Measurements from ENCODE around the gene C6orf120. TPM values are rescaled to one million over a fixed set of nuclear protein-coding genes. Genes with fewer than 3 reads are reported as not detected.

C6orf120 gene
- total RNA-seq, 1 experiment from 2014 or later = 20.6 TPM

- POLR2A ChIA-PET = no interaction called here
- Histone ChIP-seq H3K27ac (ENCODE audit: low read depth, low read length) (no peak overlapping the region), H3K27me3 (ENCODE audit: insufficient read depth, low read length) (no peaks in the 10 kb centered on the region), H3K4me1 (ENCODE audit: control insufficient read depth in 1 of 2, insufficient read depth in 2 of 2, low read length in 2 of 2) (no peaks in the 10 kb centered on the region), H3K4me2 (ENCODE audit: low read length) (no peak overlapping the region), H3K79me2 (ENCODE audit: insufficient read depth, low read length) (no peaks in the 10 kb centered on the region), H3K4me3 (replicated peaks in 1 of 2; ENCODE audit: low read depth in 1 of 2, low read length in 2 of 2) (no peak overlapping the region), H3K36me3 (ENCODE audit: control insufficient read depth in 1 of 2, insufficient read depth in 2 of 2, low read length in 2 of 2) (peaks cover 9 to 13% of the 10 kb centered on the region in 2 experiments; a peak in 3 of 4 replicates), H3K9me3 (ENCODE audit: control insufficient read depth in 1 of 2, insufficient read depth in 1 of 2, low read depth in 1 of 2, low read length in 2 of 2) (no peaks in the 10 kb centered on the region), H2AFZ (ENCODE audit: low read depth, low read length, poor library complexity, severe bottlenecking) (no peak overlapping the region), H4K20me1 (ENCODE audit: insufficient read depth) (no peaks in the 10 kb centered on the region), H3K9me2 (ENCODE audit: insufficient read depth) (no peaks in the 10 kb centered on the region), H3K9ac (ENCODE audit: low read length) (no peak overlapping the region)
- ATAC-seq (no peak), DNase-seq (ENCODE audit: low read depth, low spot score) (no peak)
- CTCF ChIA-PET = no interaction called here
- no TSS peak for BruUV-seq (replicated peaks)
- RAD21 ChIA-PET (ENCODE audit: low non-redundant PET in 1 of 2, low total read pairs in 2 of 2, uncharacterized antibody in 2 of 2, unreplicated experiment in 2 of 2) = no interaction called here
- intact Hi-C loops (cut with micrococcal nuclease) = no loop called here
- TF ChIP-seq YY1 (IDR thresholded peaks at IDR 0.05; ENCODE audit: extremely low read depth, insufficient replicate concordance, low read depth, low read length) (no peak), POLR2A (IDR thresholded peaks at IDR 0.05; ENCODE audit: borderline replicate concordance, extremely low read depth, insufficient read depth, insufficient read length) (no peak), ELF1 (IDR thresholded peaks at IDR 0.05; ENCODE audit: borderline replicate concordance, low read depth) (no peak), MAX (IDR thresholded peaks at IDR 0.05) (no peak), EGR1 (IDR thresholded peaks at IDR 0.05; ENCODE audit: low read depth) (no peak), ZFX (IDR thresholded peaks at IDR 0.05) (no peak), REST (IDR thresholded peaks at IDR 0.05; ENCODE audit: low read depth) (no peak), FOSL1 (IDR thresholded peaks at IDR 0.05; ENCODE audit: low read depth) (no peak), SRF (IDR thresholded peaks at IDR 0.05; ENCODE audit: low read depth) (no peak), JUND (IDR thresholded peaks at IDR 0.05) (no peak), ZNF274 (IDR thresholded peaks at IDR 0.05; ENCODE audit: low read depth, low read length) (no peak), CBX3 (IDR thresholded peaks at IDR 0.05; ENCODE audit: low read depth) (no peak), SP1 (IDR thresholded peaks at IDR 0.05; ENCODE audit: low read depth) (no peak)
These were observed 30.4 kb upstream of the C6orf120 start for GRCh38 chr6:169671563-169671962.
